ENCODE results near the gene KLRF2.

KLRF2 gene

DNA sequence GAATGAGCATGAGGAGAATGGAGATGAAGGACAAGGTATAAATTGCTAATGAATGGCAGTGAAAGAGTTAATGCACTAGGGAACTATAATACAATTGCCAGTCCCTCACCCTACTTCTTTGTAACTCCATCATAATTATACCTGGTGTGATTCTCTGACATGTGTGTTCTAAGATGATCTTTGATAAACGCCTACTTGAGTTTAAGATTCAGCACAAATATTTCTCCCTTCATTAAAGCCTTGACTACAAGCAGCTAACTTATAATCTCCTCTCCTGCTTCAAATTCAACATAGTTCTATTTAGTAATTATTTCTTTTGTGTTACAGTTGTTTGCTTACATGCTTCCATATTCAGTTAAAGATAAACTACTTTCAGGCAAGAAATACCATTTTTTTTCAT lies 60.5 kb downstream of the KLRF2 start:
- no peak for DNase-seq

GRCh38 chr12:9943240-9943639 lies 62.0 kb downstream of the KLRF2 start:
- DNase-seq = peak; percentile 16

DNA sequence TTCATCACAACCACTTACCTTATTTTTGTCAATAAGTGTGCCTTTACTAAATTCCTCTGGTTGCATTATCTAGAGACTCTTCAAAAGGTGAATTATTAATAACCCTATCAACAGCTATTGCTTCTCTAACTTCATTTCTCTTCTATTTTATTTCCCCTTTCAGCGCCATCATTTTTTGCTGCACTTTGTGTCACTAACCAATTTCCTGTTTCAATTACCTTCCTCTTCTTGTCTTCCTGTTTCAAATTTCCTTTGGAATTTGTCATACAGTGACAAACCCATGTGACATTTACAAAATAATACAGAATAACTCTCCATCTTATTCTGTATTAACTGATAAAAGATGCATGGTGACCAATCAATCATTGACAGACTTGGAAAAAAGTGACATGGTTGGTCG lies 63.1 kb downstream of the KLRF2 start:
- DNase-seq = no peak
